GM18873 (cell line): ENCODE data around the gene KIR3DL2.
"Not testable (repeated sequence)": the region's sequence is repeated elsewhere in the genome, so short reads cannot be mapped to it uniquely, and the experiment has no call there.

Source experiments
- ATAC-seq: cut with Tn5 transposase; IDR thresholded peaks from one replicate; pipeline ENCODE4 v1.9.1; 2021; ENCODE audit warnings: mild to moderate bottlenecking, moderate library complexity, moderate number of reproducible peaks; ENCODE audit not compliant: unreplicated experiment, low FRiP score

Gene KIR3DL2

DNA sequence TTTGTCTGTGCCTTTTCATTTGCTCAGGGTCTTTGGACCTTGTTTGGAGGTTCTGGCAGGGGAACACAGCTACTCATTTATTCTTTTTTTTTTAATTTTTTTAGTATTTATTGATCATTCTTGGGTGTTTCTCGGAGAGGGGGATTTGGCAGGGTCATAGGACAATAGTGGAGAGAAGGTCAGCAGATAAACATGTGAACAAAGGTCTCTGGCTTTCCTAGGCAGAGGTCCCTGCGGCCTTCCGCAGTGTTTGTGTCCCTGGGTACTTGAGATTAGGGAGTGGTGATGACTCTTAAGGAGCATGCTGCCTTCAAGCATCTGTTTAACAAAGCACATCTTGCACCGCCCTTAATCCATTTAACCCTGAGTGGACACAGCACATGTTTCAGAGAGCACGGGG, 57.7 kb downstream of the KIR3DL2 start:
- ATAC-seq = not testable (repeated sequence)
